GM20000 (cell line): ENCODE results near the gene VKORC1.

Experiments used
- DNase-seq: peaks from one replicate; pipeline ENCODE4 v3.0.0; 2012; ENCODE audit warnings: low spot score
- CTCF ChIP-seq: IDR thresholded peaks from 2 replicates; pipeline ENCODE4 v1.5.1; 2012; ENCODE audit warnings: mild to moderate bottlenecking, control low read depth; ENCODE audit errors: extremely low read depth, missing control alignments

Gene VKORC1

GRCh38 chr16:31132303-31132979 is 37.8 kb upstream of the VKORC1 start:
- DNase-seq, result no peak
- no peak for TF ChIP-seq CTCF

GRCh38 chr16:31131841-31132271 is 37.3 kb upstream of the VKORC1 start:
- no peak for TF ChIP-seq CTCF
- no peak for DNase-seq

DNA sequence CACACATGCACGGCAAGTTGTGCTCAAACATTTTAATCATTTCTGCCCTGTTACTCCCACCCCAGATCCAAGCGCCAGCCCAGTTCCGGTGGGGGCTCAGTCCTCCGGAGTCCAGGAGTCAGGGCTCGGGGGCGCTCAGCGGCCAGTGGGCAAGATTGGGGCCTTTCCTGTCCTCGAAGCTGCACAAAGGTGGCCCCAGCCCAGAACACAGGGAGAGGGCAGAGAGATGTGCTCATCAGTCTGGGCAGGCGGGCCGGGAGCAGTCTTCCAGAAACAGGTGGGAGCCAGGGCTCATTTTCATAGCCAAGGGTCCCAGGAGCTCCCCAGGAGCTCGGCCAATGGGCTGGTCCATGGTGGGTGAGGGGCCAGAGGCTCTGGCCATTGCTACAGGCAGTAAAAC is 36.8 kb upstream of the VKORC1 start:
- no peak for DNase-seq
- no peak for TF ChIP-seq CTCF

DNA sequence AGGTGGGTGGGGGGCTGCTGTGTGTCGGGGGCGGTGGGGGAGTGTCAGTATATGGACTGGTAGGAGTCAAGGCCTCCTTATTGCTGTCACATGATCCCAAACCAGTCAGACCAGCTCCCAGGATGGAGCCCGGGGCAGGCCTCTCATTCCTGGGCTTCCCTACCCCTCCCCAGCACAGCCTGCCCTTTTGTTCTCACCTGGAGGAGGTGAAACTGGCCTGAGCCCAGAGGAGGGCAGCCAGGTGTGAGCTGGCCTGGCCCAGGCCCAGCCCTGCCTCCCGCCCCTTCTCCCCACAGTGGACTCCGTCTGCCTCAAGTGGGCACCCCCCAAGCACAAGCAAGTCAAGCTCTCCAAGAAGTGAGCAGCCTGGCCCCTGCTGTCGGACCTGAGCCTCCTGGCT is 36.3 kb upstream of the VKORC1 start:
- DNase-seq, result no peak
- TF ChIP-seq CTCF, result no peak

DNA sequence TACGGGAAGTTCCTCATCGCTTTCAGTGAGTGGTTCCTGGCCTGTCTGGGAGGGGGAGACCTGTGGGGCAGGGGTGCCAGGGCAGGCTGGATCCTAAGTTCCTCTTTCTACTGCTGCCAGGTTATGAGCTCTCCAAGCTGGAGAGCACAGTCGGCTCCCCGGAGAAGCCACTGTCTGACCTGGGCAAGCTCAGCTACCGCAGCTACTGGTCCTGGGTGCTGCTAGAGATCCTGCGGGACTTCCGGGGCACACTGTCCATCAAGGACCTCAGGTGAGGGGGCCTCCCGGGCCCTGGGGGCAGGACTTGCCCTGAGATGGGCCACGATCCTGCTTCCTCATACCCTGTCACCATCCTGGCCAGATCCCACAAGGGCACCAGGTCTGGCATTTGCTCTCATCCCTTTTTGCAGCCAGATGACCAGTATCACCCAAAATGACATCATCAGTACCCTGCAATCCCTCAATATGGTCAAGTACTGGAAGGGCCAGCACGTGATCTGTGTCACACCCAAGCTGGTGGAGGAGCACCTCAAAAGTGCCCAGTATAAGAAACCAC is 35.8 kb upstream of the VKORC1 start:
- no peak for TF ChIP-seq CTCF
- DNase-seq, result no peak

- TF ChIP-seq CTCF, result no peak
- DNase-seq, result no peak
Measured at GRCh38 chr16:31129568-31130335, 35.2 kb upstream of the VKORC1 start.
